HL-60 (cell line): ENCODE results near the gene DENND10.
"Not testable (repeated sequence)": the region's sequence is repeated elsewhere in the genome, so short reads cannot be mapped to it uniquely, and the experiment has no call there.

Experiments used
- DNase-seq, 2 experiments: peaks; one replicate each; pipeline ENCODE4 v3.0.0-alpha.2; 2010 to 2020; ENCODE audit warnings: low read depth in 1 of 2, low spot score in 1 of 2
- H3K27ac ChIP-seq: fragments of 250-450 bp; sonication (Bioruptor Pico); replicated peaks from 2 replicates; pipeline ENCODE4 v1.5.1; 2020; ENCODE audit warnings: mild to moderate bottlenecking, moderate library complexity
- H3K27me3 ChIP-seq: fragments of 250-450 bp; sonication (Bioruptor Pico); 2 replicates; pipeline ENCODE4 v1.5.1; 2021; ENCODE audit warnings: mild to moderate bottlenecking, moderate library complexity; ENCODE audit not compliant: insufficient read depth, poor library complexity, severe bottlenecking
- H3K4me3 ChIP-seq: replicated peaks from 2 replicates; pipeline ENCODE4 v1.5.1; 2011; ENCODE audit warnings: mild to moderate bottlenecking, control low read depth, low read length; ENCODE audit not compliant: insufficient read depth
- GABPA ChIP-seq: IDR thresholded peaks from 2 replicates; pipeline ENCODE4 v1.6.1; 2012; ENCODE audit warnings: low read depth
- POLR2AphosphoS5 ChIP-seq: IDR thresholded peaks from 2 replicates; pipeline ENCODE4 v1.6.1; 2012; ENCODE audit warnings: low read depth
- SPI1 ChIP-seq: IDR thresholded peaks from 2 replicates; pipeline ENCODE4 v1.6.1; 2012; ENCODE audit warnings: low read depth, mild to moderate bottlenecking, borderline replicate concordance
- TF ChIP-seq, protein P1 (sequence below): IDR thresholded peaks from one replicate; pipeline ENCODE4 v1.5.1; 2011; ENCODE audit warnings: low read length, control low read depth, inconsistent platforms; ENCODE audit not compliant: insufficient read depth
- TF ChIP-seq, protein P2 (sequence below): IDR thresholded peaks from 2 replicates; pipeline ENCODE4 v1.6.1; 2012; ENCODE audit warnings: low read depth; ENCODE audit not compliant: insufficient replicate concordance

Gene DENND10

GRCh38 chr10:119095640-119096039, 8.3 kb upstream of the DENND10 start:
- Histone ChIP-seq H3K4me3 (no peak overlapping the region), H3K27ac (no peak overlapping the region), H3K27me3 (no peaks in the 10 kb centered on the region)
- TF ChIP-seq SPI1 (no peak), GABPA (no peak), POLR2AphosphoS5 (no peak)
- TF ChIP-seq, protein P1, sequence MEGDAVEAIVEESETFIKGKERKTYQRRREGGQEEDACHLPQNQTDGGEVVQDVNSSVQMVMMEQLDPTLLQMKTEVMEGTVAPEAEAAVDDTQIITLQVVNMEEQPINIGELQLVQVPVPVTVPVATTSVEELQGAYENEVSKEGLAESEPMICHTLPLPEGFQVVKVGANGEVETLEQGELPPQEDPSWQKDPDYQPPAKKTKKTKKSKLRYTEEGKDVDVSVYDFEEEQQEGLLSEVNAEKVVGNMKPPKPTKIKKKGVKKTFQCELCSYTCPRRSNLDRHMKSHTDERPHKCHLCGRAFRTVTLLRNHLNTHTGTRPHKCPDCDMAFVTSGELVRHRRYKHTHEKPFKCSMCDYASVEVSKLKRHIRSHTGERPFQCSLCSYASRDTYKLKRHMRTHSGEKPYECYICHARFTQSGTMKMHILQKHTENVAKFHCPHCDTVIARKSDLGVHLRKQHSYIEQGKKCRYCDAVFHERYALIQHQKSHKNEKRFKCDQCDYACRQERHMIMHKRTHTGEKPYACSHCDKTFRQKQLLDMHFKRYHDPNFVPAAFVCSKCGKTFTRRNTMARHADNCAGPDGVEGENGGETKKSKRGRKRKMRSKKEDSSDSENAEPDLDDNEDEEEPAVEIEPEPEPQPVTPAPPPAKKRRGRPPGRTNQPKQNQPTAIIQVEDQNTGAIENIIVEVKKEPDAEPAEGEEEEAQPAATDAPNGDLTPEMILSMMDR, result no peak
- TF ChIP-seq, protein P2, sequence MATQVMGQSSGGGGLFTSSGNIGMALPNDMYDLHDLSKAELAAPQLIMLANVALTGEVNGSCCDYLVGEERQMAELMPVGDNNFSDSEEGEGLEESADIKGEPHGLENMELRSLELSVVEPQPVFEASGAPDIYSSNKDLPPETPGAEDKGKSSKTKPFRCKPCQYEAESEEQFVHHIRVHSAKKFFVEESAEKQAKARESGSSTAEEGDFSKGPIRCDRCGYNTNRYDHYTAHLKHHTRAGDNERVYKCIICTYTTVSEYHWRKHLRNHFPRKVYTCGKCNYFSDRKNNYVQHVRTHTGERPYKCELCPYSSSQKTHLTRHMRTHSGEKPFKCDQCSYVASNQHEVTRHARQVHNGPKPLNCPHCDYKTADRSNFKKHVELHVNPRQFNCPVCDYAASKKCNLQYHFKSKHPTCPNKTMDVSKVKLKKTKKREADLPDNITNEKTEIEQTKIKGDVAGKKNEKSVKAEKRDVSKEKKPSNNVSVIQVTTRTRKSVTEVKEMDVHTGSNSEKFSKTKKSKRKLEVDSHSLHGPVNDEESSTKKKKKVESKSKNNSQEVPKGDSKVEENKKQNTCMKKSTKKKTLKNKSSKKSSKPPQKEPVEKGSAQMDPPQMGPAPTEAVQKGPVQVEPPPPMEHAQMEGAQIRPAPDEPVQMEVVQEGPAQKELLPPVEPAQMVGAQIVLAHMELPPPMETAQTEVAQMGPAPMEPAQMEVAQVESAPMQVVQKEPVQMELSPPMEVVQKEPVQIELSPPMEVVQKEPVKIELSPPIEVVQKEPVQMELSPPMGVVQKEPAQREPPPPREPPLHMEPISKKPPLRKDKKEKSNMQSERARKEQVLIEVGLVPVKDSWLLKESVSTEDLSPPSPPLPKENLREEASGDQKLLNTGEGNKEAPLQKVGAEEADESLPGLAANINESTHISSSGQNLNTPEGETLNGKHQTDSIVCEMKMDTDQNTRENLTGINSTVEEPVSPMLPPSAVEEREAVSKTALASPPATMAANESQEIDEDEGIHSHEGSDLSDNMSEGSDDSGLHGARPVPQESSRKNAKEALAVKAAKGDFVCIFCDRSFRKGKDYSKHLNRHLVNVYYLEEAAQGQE, result no peak
- no peak for DNase-seq

- DNase-seq, H3K27me3 ChIP-seq, H3K27ac ChIP-seq, H3K4me3 ChIP-seq: not testable (repeated sequence)
These were observed 7.1 kb upstream of the DENND10 start for GRCh38 chr10:119096641-119097415.

DNA sequence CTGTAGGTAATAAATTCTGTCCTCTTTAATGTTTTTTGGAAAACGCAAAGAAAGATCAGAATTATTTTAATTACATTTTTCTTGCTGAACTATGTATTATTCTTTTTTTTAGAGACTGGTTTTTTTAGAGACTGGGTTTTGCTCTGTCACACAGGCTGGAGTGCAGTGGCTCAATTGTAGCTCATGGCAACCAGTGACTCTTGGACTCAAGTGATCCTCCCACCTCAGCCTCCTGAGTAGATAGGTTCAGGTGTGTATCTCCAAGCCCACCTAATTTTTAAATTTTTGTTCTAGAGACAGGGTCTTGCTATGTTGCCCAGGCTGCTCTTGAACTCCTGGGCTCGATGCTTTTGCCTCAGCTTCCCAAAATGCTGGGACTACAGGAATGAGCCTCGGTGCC, 5.3 kb upstream of the DENND10 start:
- no peak for DNase-seq
- no peaks in the 10 kb centered on the region for H3K27me3 ChIP-seq
- no peak overlapping the region for H3K4me3 ChIP-seq
- H3K27ac ChIP-seq, result no peak overlapping the region
- TF ChIP-seq GABPA (no peak), SPI1 (no peak), POLR2AphosphoS5 (no peak)
- TF ChIP-seq, protein P1, result no peak
- TF ChIP-seq, protein P2, result no peak

DNA sequence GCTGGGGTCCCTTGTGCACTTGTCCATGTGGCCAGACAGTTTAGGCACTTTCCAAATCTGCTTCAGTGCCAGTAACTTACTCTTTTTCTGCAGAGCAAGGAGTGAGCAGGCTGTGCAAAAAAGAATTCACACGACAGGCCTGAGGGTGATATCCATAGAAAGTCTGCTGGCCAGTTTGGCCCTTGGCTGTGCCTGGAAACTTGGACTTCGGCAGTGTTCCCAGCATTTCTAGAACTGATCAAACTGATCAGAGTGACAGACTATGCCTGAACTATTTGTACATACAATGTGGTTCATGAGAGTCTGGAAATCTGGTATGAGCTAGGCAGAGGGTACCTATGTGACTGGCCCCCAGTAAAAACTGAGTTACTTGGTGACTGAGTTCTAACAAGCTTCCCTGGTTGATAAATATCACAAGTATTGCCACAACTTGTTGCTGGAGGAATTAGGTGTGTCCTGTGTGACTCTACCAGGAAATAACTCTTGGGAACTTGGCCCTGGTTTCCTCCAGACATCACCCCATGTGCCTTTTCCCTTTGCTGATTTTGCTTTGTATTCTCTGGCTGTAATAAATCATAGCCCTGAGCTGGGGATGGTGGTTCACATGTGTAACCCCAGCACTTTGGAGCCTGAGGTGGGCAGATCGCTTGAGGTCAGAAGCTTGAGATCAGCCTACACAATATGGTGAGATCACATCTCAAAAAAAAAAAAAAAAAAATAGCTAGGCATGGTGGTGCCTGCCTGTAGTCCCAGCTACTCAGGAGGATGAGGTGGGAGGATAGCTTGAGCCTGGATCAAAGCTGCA, 3.3 kb upstream of the DENND10 start:
- Histone ChIP-seq H3K4me3 (no peak overlapping the region), H3K27me3 (no peaks in the 10 kb centered on the region), H3K27ac (no peak overlapping the region)
- no peak for DNase-seq
- TF ChIP-seq, protein P1, result no peak
- TF ChIP-seq, protein P2, result no peak
- TF ChIP-seq SPI1, result no peak
- TF ChIP-seq GABPA, result no peak
- no peak for TF ChIP-seq POLR2AphosphoS5
